Measurements from ENCODE around the gene ZNHIT3.
"Not testable (repeated sequence)": the region's sequence is repeated elsewhere in the genome, so short reads cannot be mapped to it uniquely, and the experiment has no call there.

Gene ZNHIT3

DNA sequence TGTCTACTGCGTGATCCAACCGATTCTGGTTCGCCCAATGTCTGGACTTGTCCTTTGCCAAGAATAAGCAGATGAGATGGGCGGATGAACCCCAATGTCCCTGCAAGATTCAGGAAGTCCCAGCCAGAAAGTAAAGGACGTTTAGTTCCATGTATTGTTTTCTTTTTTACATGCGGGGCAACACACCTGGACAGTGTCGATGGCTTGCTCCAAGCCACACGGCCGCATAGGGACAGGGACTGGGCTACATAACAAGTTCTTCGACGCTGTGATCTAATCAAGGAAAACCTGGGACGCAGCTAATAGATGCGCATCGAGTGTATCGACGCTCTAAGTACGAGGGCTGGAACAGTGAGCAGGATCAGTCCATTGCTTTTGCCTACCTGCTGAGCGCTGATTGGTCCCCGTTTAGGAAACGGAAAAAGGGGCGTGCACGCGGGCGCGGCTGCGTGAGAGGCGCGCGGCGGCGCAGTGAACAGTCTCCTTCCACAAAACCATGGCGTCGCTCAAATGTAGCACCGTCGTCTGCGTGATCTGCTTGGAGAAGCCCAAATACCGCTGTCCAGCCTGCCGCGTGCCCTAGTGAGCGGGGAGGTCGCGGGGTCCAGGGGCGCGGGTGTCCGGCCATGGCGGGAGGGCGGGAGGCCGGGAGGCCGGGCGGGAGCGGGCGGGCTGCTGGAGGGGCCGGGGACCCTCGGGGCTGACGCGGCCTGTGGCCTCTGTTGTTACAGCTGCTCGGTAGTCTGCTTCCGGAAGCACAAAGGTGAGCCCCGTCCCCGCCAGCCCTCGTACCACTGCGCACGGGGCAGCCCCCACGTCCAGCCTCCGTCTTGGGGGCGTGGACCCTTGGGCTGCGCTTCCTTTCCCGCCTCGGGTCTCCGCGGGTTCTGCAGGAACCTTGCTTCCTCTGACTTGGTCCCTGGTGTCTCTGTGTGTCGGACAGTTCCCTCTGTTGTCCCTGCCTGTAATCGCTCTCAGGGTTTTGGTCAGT lies at the start of gene ZNHIT3:
ZNHIT3 (plus strand) TSS at position 478 of the 991 bp plus-strand sequence; CDS start at position 497, 19 bp downstream.
- peak; percentile 82 for TF ChIP-seq POLR2A (IDR thresholded peaks at IDR 0.05; ENCODE audit: low read depth, low read length)
- FAIRE-seq (no peak), DNase-seq (ENCODE audit: insufficient read length, low spot score) (peak; percentile 97)

DNA sequence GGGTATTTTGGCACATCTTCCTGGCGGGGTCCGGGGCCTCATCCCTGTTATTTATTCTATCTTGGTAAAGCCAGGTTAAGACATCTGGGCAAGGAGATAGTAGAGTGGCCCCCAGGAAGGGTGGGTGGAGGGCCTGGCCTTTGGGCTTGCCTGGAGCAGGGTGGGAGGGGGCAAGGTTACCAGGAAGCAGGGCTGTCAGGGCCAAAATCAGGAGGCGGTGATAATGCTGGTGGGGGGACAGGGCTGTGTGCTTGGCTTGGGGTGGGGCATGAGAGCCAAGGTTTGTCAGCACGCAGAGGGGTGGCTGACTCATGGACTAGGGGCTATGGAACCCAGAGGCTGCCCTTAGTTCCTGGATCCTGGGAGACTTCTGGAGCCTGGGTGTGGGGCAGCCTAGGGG lies 44.7 kb upstream of the ZNHIT3 start:
- DNase-seq (ENCODE audit: insufficient read length, low spot score); FAIRE-seq: not testable (repeated sequence)

DNA sequence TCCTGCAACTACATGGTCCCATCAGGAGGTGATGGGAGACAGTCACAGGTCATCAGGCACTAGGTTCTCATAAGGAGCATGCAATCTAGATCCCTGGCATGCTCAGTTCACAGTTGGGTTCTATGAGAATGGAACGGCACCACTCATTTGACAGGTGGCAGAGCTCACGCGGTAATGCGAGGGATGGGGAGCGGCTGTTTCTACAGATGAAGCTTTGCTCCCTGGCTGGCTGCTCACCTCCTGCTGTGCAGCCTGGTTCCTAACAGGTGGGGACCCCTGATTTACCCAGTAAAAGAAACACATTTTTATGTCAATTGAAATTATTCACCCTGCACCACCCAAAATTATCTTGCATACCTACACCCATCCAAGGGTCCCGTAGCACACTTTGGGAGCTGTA lies 42.7 kb upstream of the ZNHIT3 start:
- no peak for TF ChIP-seq POLR2A (IDR thresholded peaks at IDR 0.05; ENCODE audit: low read depth, low read length)
- FAIRE-seq, result no peak

DNA sequence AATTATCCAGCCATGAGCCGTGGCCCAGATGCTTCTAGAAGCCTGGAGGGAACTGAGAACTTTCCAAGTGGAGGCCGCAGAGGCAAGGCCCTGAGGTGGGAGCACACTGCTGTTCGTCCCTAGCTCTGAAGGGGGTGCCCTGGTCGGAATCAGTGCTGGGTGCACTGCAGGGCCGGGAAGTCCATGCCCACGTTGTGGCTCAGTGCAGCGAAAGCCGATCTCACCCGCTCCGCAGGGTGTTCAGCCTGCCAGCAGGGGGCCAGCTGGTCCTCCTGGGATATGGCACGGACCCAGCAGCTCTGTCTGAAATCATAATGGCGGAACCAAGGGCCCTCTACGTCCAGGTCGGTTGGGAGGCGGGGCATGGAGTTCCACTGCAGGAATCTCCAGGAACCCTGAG lies 36.5 kb upstream of the ZNHIT3 start:
- FAIRE-seq; DNase-seq (ENCODE audit: insufficient read length, low spot score): not testable (repeated sequence)

More for the DNA sequence above, 42.7 kb upstream of the ZNHIT3 start:
- DNase-seq (ENCODE audit: insufficient read length, low spot score), result no peak

DNA sequence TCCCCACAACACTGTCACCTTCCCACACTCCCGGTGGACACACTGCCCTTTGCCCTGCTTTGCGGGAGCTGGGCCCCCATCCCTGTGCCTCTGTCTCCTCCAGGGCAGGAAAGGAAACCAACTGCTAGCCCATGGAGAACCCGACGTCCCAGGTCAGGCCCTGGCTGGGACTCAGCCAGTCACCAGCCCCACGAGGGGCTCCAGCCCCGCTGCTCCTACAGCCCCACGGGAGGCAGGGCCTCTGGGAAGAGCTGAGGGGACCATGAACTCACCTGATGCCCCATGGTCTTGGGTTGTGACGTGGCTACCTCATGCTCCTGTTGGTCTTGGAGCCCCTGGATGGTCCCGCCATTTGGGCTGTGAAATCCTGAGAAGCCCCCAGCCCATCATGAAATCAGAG lies 33.6 kb upstream of the ZNHIT3 start:
- FAIRE-seq; DNase-seq (ENCODE audit: insufficient read length, low spot score): not testable (repeated sequence)

DNA sequence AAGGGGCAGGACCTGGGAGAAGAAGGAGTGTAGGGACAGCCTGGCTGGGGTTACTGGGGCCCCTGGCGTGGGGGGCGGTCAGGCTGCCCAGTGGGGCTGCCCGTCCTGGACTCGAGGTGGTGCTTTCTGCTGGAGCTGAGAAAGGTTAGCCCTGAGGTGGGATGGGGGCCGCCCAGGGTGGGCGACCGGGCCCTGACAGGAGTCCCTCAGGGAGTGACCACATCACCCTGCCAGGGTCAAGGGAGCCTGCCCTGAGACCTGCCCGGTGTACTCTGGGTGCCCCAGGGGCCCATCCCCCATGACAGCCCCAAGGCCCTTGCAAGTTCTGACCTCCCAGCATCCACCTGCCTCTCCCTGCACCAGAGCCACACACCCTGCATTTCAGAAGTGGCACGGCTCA lies 28.8 kb upstream of the ZNHIT3 start:
- DNase-seq (ENCODE audit: insufficient read length, low spot score); FAIRE-seq: not testable (repeated sequence)

DNA sequence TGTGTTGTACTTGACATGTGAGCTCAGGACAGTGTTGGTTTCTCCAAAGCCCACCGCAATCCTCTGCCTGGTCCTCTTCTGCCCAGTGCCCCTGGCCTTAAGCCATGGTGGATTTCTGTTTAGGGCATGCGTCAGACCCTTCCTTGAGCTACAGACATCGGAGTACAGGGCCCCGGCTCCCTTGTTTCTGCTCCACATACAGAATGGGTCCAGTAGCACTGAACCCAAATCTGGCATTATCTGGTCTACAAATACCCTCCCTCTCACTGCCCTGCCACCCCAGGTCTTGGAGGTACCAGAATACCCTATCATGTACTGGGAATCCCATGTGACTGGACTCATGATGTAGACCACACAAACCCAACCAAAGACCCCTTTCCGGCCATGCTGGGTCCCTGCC lies 27.4 kb upstream of the ZNHIT3 start:
- DNase-seq (ENCODE audit: insufficient read length, low spot score), result no peak
- TF ChIP-seq POLR2A (IDR thresholded peaks at IDR 0.05; ENCODE audit: low read depth, low read length), result no peak
- FAIRE-seq, result no peak

DNA sequence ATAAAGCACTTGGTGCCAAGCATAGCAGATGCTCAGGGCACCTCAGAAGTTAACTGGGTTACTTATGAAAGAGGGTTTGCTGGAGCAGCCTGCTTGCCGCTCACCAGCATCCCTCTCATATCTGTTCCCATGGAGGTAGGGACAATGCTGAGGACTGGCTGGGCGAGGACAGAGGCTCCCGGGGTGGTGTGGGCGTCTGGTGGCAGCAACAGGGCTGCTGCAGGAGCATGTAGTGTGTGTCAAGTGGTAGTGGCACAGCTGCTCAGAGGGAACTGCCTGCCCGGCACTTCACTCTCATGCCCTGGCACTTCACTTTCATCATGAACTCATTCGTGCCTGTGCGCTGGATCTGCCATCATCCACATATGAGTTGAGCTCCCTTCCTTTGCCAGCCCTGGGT lies 26.9 kb upstream of the ZNHIT3 start:
- FAIRE-seq (no peak), DNase-seq (ENCODE audit: insufficient read length, low spot score) (no peak)
- no peak for TF ChIP-seq POLR2A (IDR thresholded peaks at IDR 0.05; ENCODE audit: low read depth, low read length)

DNA sequence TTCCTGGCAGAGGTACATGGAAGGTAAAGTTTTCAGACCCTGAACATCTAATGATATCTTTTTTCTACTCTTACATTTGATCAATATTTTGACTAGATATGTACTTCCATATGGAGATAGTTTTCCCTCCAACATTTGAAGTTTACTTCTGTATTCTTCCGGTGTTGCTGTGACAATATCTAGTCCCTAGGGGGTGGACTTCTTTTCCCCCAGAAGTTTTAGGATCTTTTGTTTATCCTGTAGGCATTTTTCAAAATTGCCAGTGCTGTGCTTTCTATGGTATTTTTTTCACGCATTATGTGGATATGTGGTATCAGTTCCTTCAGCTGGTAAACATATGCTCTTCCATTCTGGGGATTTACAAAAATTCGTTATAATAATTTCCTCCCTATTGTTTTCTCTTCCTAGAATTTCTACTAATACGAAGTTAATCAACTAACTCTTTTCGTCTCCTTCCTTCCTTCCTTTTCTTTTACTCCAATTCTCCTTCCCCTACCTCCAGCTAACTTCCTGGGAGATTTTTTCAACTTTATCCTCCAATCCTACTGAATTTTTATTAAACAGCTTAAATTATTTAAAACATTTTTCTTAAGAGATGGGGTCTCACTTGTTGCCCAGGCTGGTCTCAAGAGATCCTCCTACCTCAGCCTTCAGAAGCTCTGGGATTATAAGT lies 26.1 kb upstream of the ZNHIT3 start:
- DNase-seq (ENCODE audit: insufficient read length, low spot score), result no peak

DNA sequence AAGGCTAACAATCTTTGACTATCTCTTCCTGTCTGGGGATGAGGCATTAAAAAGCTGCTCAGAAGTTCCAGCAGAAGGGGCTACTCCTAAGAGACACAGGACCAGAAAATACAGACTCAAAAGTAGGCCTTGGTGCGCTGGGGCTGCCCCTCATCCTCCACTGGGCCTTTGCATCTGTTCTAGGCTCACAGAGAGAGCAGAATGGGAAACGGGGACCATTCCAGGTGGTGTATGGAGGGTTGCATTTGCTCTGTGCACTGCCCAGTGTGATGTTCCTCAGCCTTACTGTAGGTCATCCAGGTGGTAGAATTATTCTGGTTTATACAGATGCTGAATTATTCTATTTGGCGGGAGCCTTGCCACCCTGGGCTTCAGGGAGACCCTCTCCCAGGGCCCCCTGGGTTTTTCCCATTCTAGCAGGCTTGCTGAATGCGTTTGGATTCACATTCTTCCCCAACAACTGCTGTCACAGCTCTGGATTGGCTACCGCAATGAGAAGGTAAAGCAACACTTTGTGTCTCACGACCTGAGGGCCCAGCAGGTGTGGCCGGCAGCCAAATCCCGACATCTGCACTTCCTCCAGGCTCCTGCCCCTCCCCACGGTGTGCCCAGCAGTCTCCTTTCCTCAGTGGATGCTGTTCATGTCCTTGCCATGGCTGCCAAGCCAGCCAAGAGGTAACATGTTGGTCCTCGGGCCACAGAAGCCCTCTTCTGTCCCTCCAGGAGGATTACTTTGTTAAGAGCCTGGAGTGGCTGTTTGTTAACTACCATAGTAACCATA lies 25.0 kb upstream of the ZNHIT3 start:
- no peak for TF ChIP-seq POLR2A (IDR thresholded peaks at IDR 0.05; ENCODE audit: low read depth, low read length)
- DNase-seq (ENCODE audit: insufficient read length, low spot score) (no peak), FAIRE-seq (no peak)

More for the DNA sequence above, 26.1 kb upstream of the ZNHIT3 start:
- TF ChIP-seq POLR2A (IDR thresholded peaks at IDR 0.05; ENCODE audit: low read depth, low read length), result no peak
- FAIRE-seq, result no peak

DNA sequence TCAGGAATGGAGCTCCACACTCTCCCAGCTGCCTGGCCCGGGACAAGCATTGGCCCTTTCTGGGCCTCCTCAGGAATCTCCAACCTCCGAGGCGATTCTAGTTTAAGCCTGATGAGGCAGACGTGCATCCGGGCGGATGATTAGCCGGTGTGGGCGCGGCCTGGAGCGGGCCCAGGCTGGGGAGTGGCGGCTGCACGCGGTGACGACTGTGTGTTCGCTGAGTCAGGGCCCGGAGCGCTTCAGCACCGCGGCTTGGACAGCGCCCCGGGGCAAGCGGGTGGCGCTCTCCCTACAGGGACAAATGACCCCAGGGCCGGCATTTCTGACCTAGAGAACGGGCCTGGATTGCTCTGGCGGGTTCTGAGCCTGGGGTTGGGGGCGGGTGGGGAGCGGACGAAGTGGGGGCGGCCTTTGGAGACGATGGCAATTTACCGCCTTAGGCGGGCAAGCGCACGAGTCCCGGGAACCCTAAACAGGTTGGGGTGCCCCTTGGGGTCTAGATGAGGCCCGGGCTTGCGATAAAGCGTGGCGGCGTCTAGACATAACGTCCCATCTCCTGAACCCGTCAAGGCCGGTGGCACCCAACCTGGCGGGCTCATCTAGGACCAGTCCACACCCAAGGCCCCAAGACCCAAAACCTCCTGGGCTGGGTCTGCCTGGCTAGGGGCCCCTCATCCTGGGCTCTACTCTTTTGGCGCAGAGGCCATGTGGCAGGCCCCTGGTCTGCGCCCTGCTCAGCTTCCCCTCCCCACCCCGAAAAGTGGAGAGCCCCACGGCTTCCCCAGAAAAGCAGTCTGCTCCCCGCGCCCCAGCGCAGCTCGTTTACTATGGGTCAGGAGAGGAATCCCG lies 22.3 kb upstream of the ZNHIT3 start:
- TF ChIP-seq POLR2A (IDR thresholded peaks at IDR 0.05; ENCODE audit: low read depth, low read length), result no peak
- DNase-seq (ENCODE audit: insufficient read length, low spot score) (peak; percentile 90), FAIRE-seq (no peak)

DNA sequence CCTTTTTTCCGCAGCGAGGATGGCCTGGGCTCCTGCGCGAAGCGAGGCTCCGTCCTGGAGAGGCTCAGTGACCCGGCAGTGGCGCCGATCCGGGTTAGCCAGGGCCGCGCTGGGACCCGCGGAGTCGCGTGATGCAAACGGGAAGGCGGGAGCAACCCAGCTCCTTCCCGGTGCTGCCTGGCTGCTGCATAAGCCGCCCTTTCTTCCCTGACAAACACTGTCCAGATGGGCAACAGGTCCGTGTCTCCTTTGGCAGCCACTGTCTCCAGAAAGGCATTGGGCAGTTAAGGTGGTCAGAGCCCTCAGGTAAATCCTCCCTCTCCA lies 21.8 kb upstream of the ZNHIT3 start:
- no peak for TF ChIP-seq POLR2A (IDR thresholded peaks at IDR 0.05; ENCODE audit: low read depth, low read length)
- DNase-seq (ENCODE audit: insufficient read length, low spot score) (no peak), FAIRE-seq (no peak)

DNA sequence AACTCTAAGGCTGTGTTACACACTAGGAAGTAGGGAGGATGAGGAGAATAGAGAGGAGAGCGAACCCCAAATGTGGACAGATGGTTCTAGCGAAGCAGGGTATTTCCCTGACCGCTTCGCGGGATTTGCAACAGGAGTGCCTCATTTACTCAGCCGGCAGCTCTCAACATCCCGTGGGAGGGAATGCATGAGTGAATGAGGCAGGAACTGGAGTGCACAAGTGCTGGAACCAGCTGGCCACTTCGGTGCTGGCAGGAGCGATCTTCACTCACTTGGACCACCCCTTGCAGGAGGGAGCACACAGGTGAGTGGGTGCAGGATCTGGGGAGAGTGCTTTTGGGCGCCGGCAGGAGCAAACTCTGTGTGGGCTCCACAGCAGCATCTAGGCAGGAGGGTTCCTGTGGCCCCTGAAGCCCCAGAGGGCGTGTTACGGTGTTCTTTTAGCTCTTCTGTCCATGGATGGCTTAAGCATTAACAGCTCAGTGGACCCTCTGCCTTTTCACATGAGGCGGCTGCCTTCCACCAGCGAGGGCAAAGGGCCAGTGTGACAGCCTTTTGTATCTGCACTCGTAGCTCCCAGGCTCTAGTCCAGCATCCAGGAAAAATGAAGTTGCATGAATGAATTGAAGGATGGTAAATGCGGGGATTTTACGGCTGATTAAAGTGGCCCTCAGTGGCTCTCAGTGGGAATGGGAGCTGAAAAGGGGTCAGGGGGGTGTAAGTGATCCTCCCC lies 17.4 kb upstream of the ZNHIT3 start:
- FAIRE-seq (no peak), DNase-seq (ENCODE audit: insufficient read length, low spot score) (no peak)
- TF ChIP-seq POLR2A (IDR thresholded peaks at IDR 0.05; ENCODE audit: low read depth, low read length), result no peak
